ENCODE measurements around the gene WNK1. TPM values are rescaled to one million over a fixed set of nuclear protein-coding genes. Genes with fewer than 3 reads are reported as not detected.
A peak's percentile ranks its signal among the peaks of the same experiment; 100 is the strongest.

Gene WNK1
- total RNA-seq, 1 experiment from 2014 or later: 117 TPM

DNA sequence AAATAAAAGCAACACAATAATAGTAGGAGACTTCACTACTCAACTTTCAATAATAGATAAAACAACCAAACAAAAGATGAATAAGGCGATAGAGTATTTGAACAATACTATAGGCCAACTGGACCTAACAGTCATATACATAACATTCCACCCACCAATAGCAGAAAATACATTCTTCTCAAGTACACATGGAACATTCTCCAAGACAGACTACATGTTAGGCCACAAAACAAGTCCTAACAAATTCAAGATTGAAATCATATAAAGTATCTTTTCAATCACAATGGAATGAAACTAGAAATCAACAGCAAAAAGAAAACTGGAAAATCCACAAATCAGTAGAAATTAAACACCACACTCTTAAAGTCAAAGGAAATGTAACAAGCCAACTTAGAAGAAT lies 168.3 kb downstream of the WNK1 start:
- H4K91ac ChIP-seq (ENCODE audit: insufficient read length, low read depth, low read length): no peak overlapping the region
- no CpG with 5 or more reads among the region's 1 CpG for whole genome bisulfite sequencing (ENCODE audit: extremely low coverage, insufficient read length, low lambda C conversion rate)
- H2BK15ac ChIP-seq (ENCODE audit: low read depth, low read length): no peak overlapping the region
- H2BK12ac ChIP-seq (ENCODE audit: insufficient read length, low read depth, low read length): no peak overlapping the region
- Mint-ChIP-seq H3K4me1 (peaks cover 0 to 7% of the 10 kb centered on the region in 2 experiments; a peak in 1 of 4 replicates), H3K27me3 (ENCODE audit: low read depth) (no peaks in the 10 kb centered on the region), H3K4me3 (no peak overlapping the region), H3K36me3 (ENCODE audit: insufficient read depth in 1 of 3, low read depth in 3 of 3) (peaks cover 40 to 72% (median 64%) of the 10 kb centered on the region in 3 experiments), H3K27ac (peak overlapping the region in 1 of 3 experiments; percentile 47; a peak in 1 of 7 replicates), H3K9me3 (no peaks in the 10 kb centered on the region; a peak in 2 of 5 replicates)
- H2BK5ac ChIP-seq (ENCODE audit: insufficient read length, low read length): no peak overlapping the region
- no peaks in the 10 kb centered on the region for H4K20me1 ChIP-seq (ENCODE audit: control insufficient read depth, insufficient read depth, insufficient read length)
- H3K23ac ChIP-seq (ENCODE audit: insufficient read length, low read depth, low read length): no peak overlapping the region
- H3K27me3 ChIP-seq (ENCODE audit: insufficient read depth, low read length): no peaks in the 10 kb centered on the region
- no peaks in the 10 kb centered on the region for H3K79me2 ChIP-seq (ENCODE audit: insufficient read depth, low read length)
- H4K8ac ChIP-seq (replicated peaks; ENCODE audit: insufficient read length, low read depth, low read length): no peak overlapping the region
- H2AK5ac ChIP-seq (ENCODE audit: insufficient read length, low read length): no peak overlapping the region
- no peak overlapping the region for H3K14ac ChIP-seq (ENCODE audit: insufficient read depth, low read length)
- no peak overlapping the region for H3K4me2 ChIP-seq (ENCODE audit: insufficient read depth, insufficient read length, low read length)
- TF ChIP-seq, protein P1, sequence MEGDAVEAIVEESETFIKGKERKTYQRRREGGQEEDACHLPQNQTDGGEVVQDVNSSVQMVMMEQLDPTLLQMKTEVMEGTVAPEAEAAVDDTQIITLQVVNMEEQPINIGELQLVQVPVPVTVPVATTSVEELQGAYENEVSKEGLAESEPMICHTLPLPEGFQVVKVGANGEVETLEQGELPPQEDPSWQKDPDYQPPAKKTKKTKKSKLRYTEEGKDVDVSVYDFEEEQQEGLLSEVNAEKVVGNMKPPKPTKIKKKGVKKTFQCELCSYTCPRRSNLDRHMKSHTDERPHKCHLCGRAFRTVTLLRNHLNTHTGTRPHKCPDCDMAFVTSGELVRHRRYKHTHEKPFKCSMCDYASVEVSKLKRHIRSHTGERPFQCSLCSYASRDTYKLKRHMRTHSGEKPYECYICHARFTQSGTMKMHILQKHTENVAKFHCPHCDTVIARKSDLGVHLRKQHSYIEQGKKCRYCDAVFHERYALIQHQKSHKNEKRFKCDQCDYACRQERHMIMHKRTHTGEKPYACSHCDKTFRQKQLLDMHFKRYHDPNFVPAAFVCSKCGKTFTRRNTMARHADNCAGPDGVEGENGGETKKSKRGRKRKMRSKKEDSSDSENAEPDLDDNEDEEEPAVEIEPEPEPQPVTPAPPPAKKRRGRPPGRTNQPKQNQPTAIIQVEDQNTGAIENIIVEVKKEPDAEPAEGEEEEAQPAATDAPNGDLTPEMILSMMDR (conservative IDR thresholded peaks at IDR 0.05): no peak
- H4K5ac ChIP-seq (ENCODE audit: insufficient read length, low read depth, low read length): no peak overlapping the region
- no peaks in the 10 kb centered on the region for H3K4me1 ChIP-seq (ENCODE audit: insufficient read depth, low read length)
- H3K56ac ChIP-seq (ENCODE audit: insufficient read length, low read depth, low read length): no peak overlapping the region
- H3T11ph ChIP-seq (ENCODE audit: low read length): no peak overlapping the region
- no peak overlapping the region for H3K18ac ChIP-seq (ENCODE audit: insufficient read length, low read depth, low read length)
- no peak overlapping the region for H3K27ac ChIP-seq (ENCODE audit: insufficient read length, low read depth, low read length)
- H3K9me3 ChIP-seq (ENCODE audit: control insufficient read depth, low read depth, low read length): no peaks in the 10 kb centered on the region
- H2AFZ ChIP-seq (ENCODE audit: low read length): no peak overlapping the region
- no peak overlapping the region for H2BK20ac ChIP-seq (ENCODE audit: low read depth, low read length, poor library complexity, severe bottlenecking)
- H3K9ac ChIP-seq (ENCODE audit: extremely low read depth, insufficient read length, low read length): no peak overlapping the region
- no peak overlapping the region for H3K4ac ChIP-seq (ENCODE audit: low read depth, low read length)
- no peaks in the 10 kb centered on the region for H3K79me1 ChIP-seq (ENCODE audit: insufficient read depth, low read depth, low read length, poor library complexity, severe bottlenecking)
- DNase-seq: no peak
- H2BK120ac ChIP-seq (ENCODE audit: low read depth, low read length, poor library complexity, severe bottlenecking): no peak overlapping the region
- H3K23me2 ChIP-seq (ENCODE audit: insufficient read length, low read depth, low read length, poor library complexity, severe bottlenecking): no peaks in the 10 kb centered on the region

Data from H9 (cell line).